CD4-positive, alpha-beta T cell treated with Interleukin-2 at 100 ng/mL for 4 hours (primary cell): Measurements from ENCODE around the gene POMC.
"Not testable (repeated sequence)": the region's sequence is repeated elsewhere in the genome, so short reads cannot be mapped to it uniquely, and the experiment has no call there.

Experiments
- DNase-seq: peaks from one replicate; pipeline ENCODE4 v3.0.0-alpha.2; 2020; ENCODE audit warnings: low spot score

The POMC gene

GRCh38 chr2:25168256-25169072, at the start of gene POMC:
Gene POMC (minus strand): TSS chr2:25168580. CDS start chr2:25164772, 3,808 bp downstream.
- DNase-seq: peak; percentile 5

- DNase-seq: no peak
Measured at GRCh38 chr2:25218100-25218499, 49.7 kb upstream of the POMC start.

- DNase-seq: peak; percentile 87
Measured at GRCh38 chr2:25215948-25216679, 47.7 kb upstream of the POMC start.

GRCh38 chr2:25215232-25215631, 46.9 kb upstream of the POMC start:
- no peak for DNase-seq

GRCh38 chr2:25213229-25213628, 44.8 kb upstream of the POMC start:
- DNase-seq: no peak

- DNase-seq: not testable (repeated sequence)
Measured at GRCh38 chr2:25210923-25211322, 42.5 kb upstream of the POMC start.

- no peak for DNase-seq
Measured at GRCh38 chr2:25207078-25207545, 38.7 kb upstream of the POMC start.

GRCh38 chr2:25204190-25204838, 35.9 kb upstream of the POMC start:
- peak; percentile 13 for DNase-seq

- no peak for DNase-seq
Measured at GRCh38 chr2:25202275-25202674, 33.9 kb upstream of the POMC start.

GRCh38 chr2:25201794-25202193, 33.4 kb upstream of the POMC start:
- no peak for DNase-seq

GRCh38 chr2:25201265-25201664, 32.9 kb upstream of the POMC start:
- no peak for DNase-seq

- no peak for DNase-seq
Measured at GRCh38 chr2:25198576-25198975, 30.2 kb upstream of the POMC start.

GRCh38 chr2:25198209-25198525, 29.8 kb upstream of the POMC start:
- DNase-seq: no peak

GRCh38 chr2:25197336-25198208, 29.2 kb upstream of the POMC start:
- DNase-seq: no peak

- no peak for DNase-seq
Measured at GRCh38 chr2:25194576-25195122, 26.3 kb upstream of the POMC start.

GRCh38 chr2:25190536-25190935, 22.2 kb upstream of the POMC start:
- DNase-seq: no peak

GRCh38 chr2:25188405-25188804, 20.0 kb upstream of the POMC start:
- no peak for DNase-seq

- DNase-seq: no peak
Measured at GRCh38 chr2:25187729-25188350, 19.5 kb upstream of the POMC start.

GRCh38 chr2:25184254-25184653, 15.9 kb upstream of the POMC start:
- no peak for DNase-seq

GRCh38 chr2:25178976-25179375, 10.6 kb upstream of the POMC start:
- DNase-seq: no peak

- DNase-seq: no peak
Measured at GRCh38 chr2:25177211-25177611, 8.8 kb upstream of the POMC start.
